ENCODE data around the gene REEP2. TPM values are rescaled to one million over a fixed set of nuclear protein-coding genes. Genes with fewer than 3 reads are reported as not detected.
A peak's percentile ranks its signal among the peaks of the same experiment; 100 is the strongest.

Gene REEP2
- total and polyA plus RNA-seq, 4 donors: 0.29 to 1.1 (median 0.91) TPM

DNA sequence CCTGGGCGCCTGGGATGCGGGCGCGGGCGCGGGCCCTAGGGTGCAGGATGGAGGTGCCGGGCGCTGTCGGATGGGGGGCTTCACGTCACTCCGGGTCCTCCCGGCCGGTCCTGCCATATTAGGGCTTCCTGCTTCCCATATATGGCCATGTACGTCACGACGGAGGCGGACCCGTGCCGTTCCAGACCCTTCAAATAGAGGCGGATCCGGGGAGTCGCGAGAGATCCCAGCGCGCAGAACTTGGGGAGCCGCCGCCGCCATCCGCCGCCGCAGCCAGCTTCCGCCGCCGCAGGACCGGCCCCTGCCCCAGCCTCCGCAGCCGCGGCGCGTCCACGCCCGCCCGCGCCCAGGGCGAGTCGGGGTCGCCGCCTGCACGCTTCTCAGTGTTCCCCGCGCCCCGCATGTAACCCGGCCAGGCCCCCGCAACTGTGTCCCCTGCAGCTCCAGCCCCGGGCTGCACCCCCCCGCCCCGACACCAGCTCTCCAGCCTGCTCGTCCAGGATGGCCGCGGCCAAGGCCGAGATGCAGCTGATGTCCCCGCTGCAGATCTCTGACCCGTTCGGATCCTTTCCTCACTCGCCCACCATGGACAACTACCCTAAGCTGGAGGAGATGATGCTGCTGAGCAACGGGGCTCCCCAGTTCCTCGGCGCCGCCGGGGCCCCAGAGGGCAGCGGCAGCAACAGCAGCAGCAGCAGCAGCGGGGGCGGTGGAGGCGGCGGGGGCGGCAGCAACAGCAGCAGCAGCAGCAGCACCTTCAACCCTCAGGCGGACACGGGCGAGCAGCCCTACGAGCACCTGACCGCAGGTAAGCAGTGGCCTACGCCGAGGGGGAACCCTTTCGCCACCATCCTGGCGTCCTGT, 26.6 kb downstream of the REEP2 start, which contains the start of gene EGR1:
TSS of gene EGR1 (plus strand) at position 219 of the 864 bp plus-strand sequence. CDS start at position 502, 283 bp downstream.
- DNase-seq (peak; percentile 95 to 98 (median 98)), ATAC-seq (ENCODE audit: insufficient read depth, low FRiP score) (peak; percentile 66)
- TF ChIP-seq, protein P1, sequence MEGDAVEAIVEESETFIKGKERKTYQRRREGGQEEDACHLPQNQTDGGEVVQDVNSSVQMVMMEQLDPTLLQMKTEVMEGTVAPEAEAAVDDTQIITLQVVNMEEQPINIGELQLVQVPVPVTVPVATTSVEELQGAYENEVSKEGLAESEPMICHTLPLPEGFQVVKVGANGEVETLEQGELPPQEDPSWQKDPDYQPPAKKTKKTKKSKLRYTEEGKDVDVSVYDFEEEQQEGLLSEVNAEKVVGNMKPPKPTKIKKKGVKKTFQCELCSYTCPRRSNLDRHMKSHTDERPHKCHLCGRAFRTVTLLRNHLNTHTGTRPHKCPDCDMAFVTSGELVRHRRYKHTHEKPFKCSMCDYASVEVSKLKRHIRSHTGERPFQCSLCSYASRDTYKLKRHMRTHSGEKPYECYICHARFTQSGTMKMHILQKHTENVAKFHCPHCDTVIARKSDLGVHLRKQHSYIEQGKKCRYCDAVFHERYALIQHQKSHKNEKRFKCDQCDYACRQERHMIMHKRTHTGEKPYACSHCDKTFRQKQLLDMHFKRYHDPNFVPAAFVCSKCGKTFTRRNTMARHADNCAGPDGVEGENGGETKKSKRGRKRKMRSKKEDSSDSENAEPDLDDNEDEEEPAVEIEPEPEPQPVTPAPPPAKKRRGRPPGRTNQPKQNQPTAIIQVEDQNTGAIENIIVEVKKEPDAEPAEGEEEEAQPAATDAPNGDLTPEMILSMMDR (IDR thresholded peaks at IDR 0.05; ENCODE audit: control extremely low read depth, extremely low read depth): no peak
- Histone ChIP-seq H3K27ac (ENCODE audit: low read depth in 1 of 2, low read length in 1 of 2) (peak within 1 kb of the TSS; percentile 96 to 98), H3K9me3 (ENCODE audit: control insufficient read depth in 4 of 4, insufficient read depth in 3 of 4, low read length in 3 of 4) (no peaks in the 10 kb centered on the region), H3K36me3 (ENCODE audit: control insufficient read depth in 4 of 4, insufficient read depth in 4 of 4, low read length in 4 of 4) (peaks cover 0 to 9% (median 3%) of the 10 kb centered on the region in 4 donors), H3K4me1 (ENCODE audit: control insufficient read depth in 5 of 5, insufficient read depth in 5 of 5, low read length in 5 of 5) (peaks cover 0 to 23% (median 2%) of the 10 kb centered on the region in 5 donors), H3K27me3 (ENCODE audit: control insufficient read depth in 3 of 3, insufficient read depth in 3 of 3, low read length in 2 of 3) (peaks cover 0 to 6% (median 0%) of the 10 kb centered on the region in 3 donors), H3K4me3 (peak within 1 kb of the TSS; percentile 66), H3K9ac (ENCODE audit: insufficient read depth in 1 of 2, low read length in 2 of 2) (peak within 1 kb of the TSS; percentile 48 to 64)
- 1% methylated on average over 82 to 85 of the region's 85 CpGs for WGBS, 2 donors

DNA sequence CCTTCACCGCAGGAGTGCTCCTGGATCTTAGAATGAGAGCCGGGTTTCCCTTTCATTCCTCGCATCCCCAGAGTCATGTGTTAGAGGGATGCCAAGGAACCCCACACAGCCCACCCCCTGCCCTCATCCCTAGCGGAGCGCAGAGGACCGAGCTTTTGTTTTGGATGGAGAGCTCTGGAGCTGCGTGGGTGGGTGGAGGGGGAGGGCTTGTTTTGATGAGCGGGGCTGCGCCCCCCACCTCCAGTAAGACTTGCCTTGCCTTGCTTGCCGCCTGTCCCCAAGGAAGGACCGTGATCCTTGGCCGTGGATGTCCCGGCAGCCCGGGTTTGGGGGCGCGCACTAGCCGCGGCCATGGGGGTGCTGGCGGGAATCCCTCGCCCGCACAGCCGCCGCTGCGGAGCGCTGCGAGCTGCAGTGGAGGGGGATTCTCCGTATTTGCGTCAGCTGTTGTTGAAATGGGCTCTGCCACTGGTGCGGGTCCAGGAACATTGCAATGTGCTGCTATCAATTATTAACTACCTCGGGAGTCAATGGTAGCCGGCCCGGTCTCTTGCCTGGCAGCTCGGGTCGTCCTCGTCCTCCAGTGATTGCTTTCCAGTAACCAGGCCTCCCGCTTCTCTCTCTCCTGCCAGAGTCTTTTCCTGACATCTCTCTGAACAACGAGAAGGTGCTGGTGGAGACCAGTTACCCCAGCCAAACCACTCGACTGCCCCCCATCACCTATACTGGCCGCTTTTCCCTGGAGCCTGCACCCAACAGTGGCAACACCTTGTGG, 27.5 kb downstream of the REEP2 start:
- no peaks in the 10 kb centered on the region for H3K9me3 ChIP-seq (ENCODE audit: control insufficient read depth in 4 of 4, insufficient read depth in 3 of 4, low read length in 3 of 4)
- 16 to 28% methylated on average over 38 to 39 of the region's 39 CpGs for WGBS, 2 donors
- H3K4me1 ChIP-seq (ENCODE audit: control insufficient read depth in 5 of 5, insufficient read depth in 5 of 5, low read length in 5 of 5): peaks cover 0 to 23% (median 2%) of the 10 kb centered on the region in 5 donors
- peaks cover 0 to 6% (median 0%) of the 10 kb centered on the region in 3 donors for H3K27me3 ChIP-seq (ENCODE audit: control insufficient read depth in 3 of 3, insufficient read depth in 3 of 3, low read length in 2 of 3)
- H3K27ac ChIP-seq (ENCODE audit: low read depth in 1 of 2, low read length in 1 of 2): peak overlapping the region in 1 of 2 donors; percentile 7
- ATAC-seq (ENCODE audit: insufficient read depth, low FRiP score) (no peak), DNase-seq (peak; percentile 57 to 60 (median 58))
- H3K36me3 ChIP-seq (ENCODE audit: control insufficient read depth in 4 of 4, insufficient read depth in 4 of 4, low read length in 4 of 4): peaks cover 0 to 9% (median 3%) of the 10 kb centered on the region in 4 donors
- peak overlapping the region; percentile 66 for H3K4me3 ChIP-seq
- TF ChIP-seq, protein P1 (IDR thresholded peaks at IDR 0.05; ENCODE audit: control extremely low read depth, extremely low read depth): no peak
- peak overlapping the region; percentile 41 to 53 for H3K9ac ChIP-seq (ENCODE audit: insufficient read depth in 1 of 2, low read length in 2 of 2)

DNA sequence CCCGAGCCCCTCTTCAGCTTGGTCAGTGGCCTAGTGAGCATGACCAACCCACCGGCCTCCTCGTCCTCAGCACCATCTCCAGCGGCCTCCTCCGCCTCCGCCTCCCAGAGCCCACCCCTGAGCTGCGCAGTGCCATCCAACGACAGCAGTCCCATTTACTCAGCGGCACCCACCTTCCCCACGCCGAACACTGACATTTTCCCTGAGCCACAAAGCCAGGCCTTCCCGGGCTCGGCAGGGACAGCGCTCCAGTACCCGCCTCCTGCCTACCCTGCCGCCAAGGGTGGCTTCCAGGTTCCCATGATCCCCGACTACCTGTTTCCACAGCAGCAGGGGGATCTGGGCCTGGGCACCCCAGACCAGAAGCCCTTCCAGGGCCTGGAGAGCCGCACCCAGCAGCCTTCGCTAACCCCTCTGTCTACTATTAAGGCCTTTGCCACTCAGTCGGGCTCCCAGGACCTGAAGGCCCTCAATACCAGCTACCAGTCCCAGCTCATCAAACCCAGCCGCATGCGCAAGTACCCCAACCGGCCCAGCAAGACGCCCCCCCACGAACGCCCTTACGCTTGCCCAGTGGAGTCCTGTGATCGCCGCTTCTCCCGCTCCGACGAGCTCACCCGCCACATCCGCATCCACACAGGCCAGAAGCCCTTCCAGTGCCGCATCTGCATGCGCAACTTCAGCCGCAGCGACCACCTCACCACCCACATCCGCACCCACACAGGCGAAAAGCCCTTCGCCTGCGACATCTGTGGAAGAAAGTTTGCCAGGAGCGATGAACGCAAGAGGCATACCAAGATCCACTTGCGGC, 28.2 kb downstream of the REEP2 start:
- WGBS, 2 donors: 94 to 97% methylated on average over 45 of the region's 45 CpGs
- H3K9me3 ChIP-seq (ENCODE audit: control insufficient read depth in 4 of 4, insufficient read depth in 3 of 4, low read length in 3 of 4): no peaks in the 10 kb centered on the region
- peak overlapping the region; percentile 66 for H3K4me3 ChIP-seq
- TF ChIP-seq, protein P1 (IDR thresholded peaks at IDR 0.05; ENCODE audit: control extremely low read depth, extremely low read depth): no peak
- H3K27ac ChIP-seq (ENCODE audit: low read depth in 1 of 2, low read length in 1 of 2): no peak overlapping the region
- peaks cover 0 to 6% (median 0%) of the 10 kb centered on the region in 3 donors for H3K27me3 ChIP-seq (ENCODE audit: control insufficient read depth in 3 of 3, insufficient read depth in 3 of 3, low read length in 2 of 3)
- ATAC-seq (ENCODE audit: insufficient read depth, low FRiP score) (no peak), DNase-seq (peak in 2 of 3 donors; percentile 56 to 65)
- H3K9ac ChIP-seq (ENCODE audit: insufficient read depth in 1 of 2, low read length in 2 of 2): no peak overlapping the region
- peaks cover 0 to 23% (median 2%) of the 10 kb centered on the region in 5 donors for H3K4me1 ChIP-seq (ENCODE audit: control insufficient read depth in 5 of 5, insufficient read depth in 5 of 5, low read length in 5 of 5)
- peaks cover 0 to 9% (median 3%) of the 10 kb centered on the region in 4 donors for H3K36me3 ChIP-seq (ENCODE audit: control insufficient read depth in 4 of 4, insufficient read depth in 4 of 4, low read length in 4 of 4)

Measured in lung (tissue), 12 donors.